ENCODE results near the gene SMOC2. TPM values are rescaled to one million over a fixed set of nuclear protein-coding genes. Genes with fewer than 3 reads are reported as not detected.
A peak's percentile ranks its signal among the peaks of the same experiment; 100 is the strongest.

The SMOC2 gene
- total RNA-seq, 1 experiment from 2014 or later, result 2.1 TPM

- Histone ChIP-seq H3K56ac (ENCODE audit: insufficient read length, low read depth, low read length) (no peak overlapping the region), H2AK5ac (ENCODE audit: insufficient read length, low read length) (no peak overlapping the region), H3K14ac (ENCODE audit: insufficient read depth, low read length) (no peak overlapping the region), H3K9ac (ENCODE audit: extremely low read depth, insufficient read length, low read length) (no peak overlapping the region), H4K20me1 (ENCODE audit: control insufficient read depth, insufficient read depth, insufficient read length) (no peaks in the 10 kb centered on the region), H2BK15ac (ENCODE audit: low read depth, low read length) (no peak overlapping the region), H3K23me2 (ENCODE audit: insufficient read length, low read depth, low read length, poor library complexity, severe bottlenecking) (no peaks in the 10 kb centered on the region), H2BK12ac (ENCODE audit: insufficient read length, low read depth, low read length) (no peak overlapping the region), H3K4me2 (ENCODE audit: insufficient read depth, insufficient read length, low read length) (no peak overlapping the region), H3K18ac (ENCODE audit: insufficient read length, low read depth, low read length) (no peak overlapping the region), H3K4ac (ENCODE audit: low read depth, low read length) (no peak overlapping the region), H3K4me1 (ENCODE audit: insufficient read depth, low read length) (no peaks in the 10 kb centered on the region; the same call in 1 of the 2 replicates), H3K79me1 (ENCODE audit: insufficient read depth, low read depth, low read length, poor library complexity, severe bottlenecking) (no peaks in the 10 kb centered on the region), H3K79me2 (ENCODE audit: insufficient read depth, low read length) (no peaks in the 10 kb centered on the region), H4K91ac (ENCODE audit: insufficient read length, low read depth, low read length) (no peak overlapping the region), H4K5ac (ENCODE audit: insufficient read length, low read depth, low read length) (no peak overlapping the region), H3K9me3 (ENCODE audit: control insufficient read depth, low read depth, low read length) (no peaks in the 10 kb centered on the region), H2BK120ac (ENCODE audit: low read depth, low read length, poor library complexity, severe bottlenecking) (no peak overlapping the region), H2BK20ac (ENCODE audit: low read depth, low read length, poor library complexity, severe bottlenecking) (no peak overlapping the region), H3K23ac (ENCODE audit: insufficient read length, low read depth, low read length) (no peak overlapping the region), H3K27me3 (ENCODE audit: insufficient read depth, low read length) (no peaks in the 10 kb centered on the region; the same call in 1 of the 2 replicates), H4K8ac (replicated peaks; ENCODE audit: insufficient read length, low read depth, low read length) (no peak overlapping the region), H3T11ph (ENCODE audit: low read length) (no peak overlapping the region), H2AFZ (ENCODE audit: low read length) (no peak overlapping the region), H3K27ac (ENCODE audit: insufficient read length, low read depth, low read length) (no peak overlapping the region), H2BK5ac (ENCODE audit: insufficient read length, low read length) (no peak overlapping the region)
- no peak for DNase-seq
- no CpG with 5 or more reads among the region's 10 CpGs for WGBS (ENCODE audit: extremely low coverage, insufficient read length, low lambda C conversion rate)
- no peaks in the 10 kb centered on the region for H3K9me3 Mint-ChIP-seq
- H3K36me3 Mint-ChIP-seq (ENCODE audit: insufficient read depth in 1 of 3, low read depth in 3 of 3), result peaks cover 0 to 6% (median 0%) of the 10 kb centered on the region in 3 experiments; a peak in 1 of 7 replicates
- peaks cover 2% of the 10 kb centered on the region; the same call in 1 of the 2 replicates for H3K27me3 Mint-ChIP-seq (ENCODE audit: low read depth)
- TF ChIP-seq, protein P1, sequence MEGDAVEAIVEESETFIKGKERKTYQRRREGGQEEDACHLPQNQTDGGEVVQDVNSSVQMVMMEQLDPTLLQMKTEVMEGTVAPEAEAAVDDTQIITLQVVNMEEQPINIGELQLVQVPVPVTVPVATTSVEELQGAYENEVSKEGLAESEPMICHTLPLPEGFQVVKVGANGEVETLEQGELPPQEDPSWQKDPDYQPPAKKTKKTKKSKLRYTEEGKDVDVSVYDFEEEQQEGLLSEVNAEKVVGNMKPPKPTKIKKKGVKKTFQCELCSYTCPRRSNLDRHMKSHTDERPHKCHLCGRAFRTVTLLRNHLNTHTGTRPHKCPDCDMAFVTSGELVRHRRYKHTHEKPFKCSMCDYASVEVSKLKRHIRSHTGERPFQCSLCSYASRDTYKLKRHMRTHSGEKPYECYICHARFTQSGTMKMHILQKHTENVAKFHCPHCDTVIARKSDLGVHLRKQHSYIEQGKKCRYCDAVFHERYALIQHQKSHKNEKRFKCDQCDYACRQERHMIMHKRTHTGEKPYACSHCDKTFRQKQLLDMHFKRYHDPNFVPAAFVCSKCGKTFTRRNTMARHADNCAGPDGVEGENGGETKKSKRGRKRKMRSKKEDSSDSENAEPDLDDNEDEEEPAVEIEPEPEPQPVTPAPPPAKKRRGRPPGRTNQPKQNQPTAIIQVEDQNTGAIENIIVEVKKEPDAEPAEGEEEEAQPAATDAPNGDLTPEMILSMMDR (conservative IDR thresholded peaks at IDR 0.05), result no peak
- H3K27ac Mint-ChIP-seq, result peak overlapping the region in 1 of 3 experiments; percentile 84; a peak in 2 of 7 replicates
- H3K4me1 Mint-ChIP-seq, result peaks cover 18 to 22% of the 10 kb centered on the region in 2 experiments
- no peak overlapping the region for H3K4me3 Mint-ChIP-seq
Measured at GRCh38 chr6:168649209-168649608, 208.2 kb downstream of the SMOC2 start.
